ENCODE measurements around the gene CARNS1. TPM values are rescaled to one million over a fixed set of nuclear protein-coding genes. Genes with fewer than 3 reads are reported as not detected.

The CARNS1 gene
- total and polyA plus RNA-seq, 2 of the 13 experiments (the other 11 are each of a cell fraction or from before 2014, with no cell fraction given), result not detected

DNA sequence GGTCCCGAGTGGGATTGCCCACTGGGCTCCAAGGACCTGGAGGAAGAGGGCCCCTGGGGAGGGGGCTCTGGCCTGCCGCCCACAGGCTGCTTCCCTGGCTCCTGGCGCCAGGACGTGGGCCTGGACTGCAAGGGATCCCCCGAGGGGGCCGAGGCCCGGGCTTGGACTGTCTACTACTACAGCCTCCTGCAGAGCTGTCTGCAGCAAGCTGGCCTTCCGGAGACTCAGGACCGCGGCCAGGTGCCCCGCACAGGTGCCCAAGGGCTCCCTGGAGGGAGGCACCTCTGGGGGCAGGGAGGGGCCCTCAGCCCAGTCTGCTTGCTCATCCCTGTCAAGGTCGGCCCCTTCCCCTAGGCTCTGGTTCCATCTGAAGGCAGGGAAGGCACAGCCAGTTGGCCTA lies 1.9 kb downstream of the CARNS1 start:
- no CpG with 5 or more reads among the region's 12 CpGs for WGBS (ENCODE audit: low lambda C conversion rate)
- FAIRE-seq, result no peak
- DNase-seq (ENCODE audit: low spot score), result no peak
- Histone ChIP-seq H3K4me1 (ENCODE audit: insufficient read depth, low read length) (peaks cover 61% of the 10 kb centered on the region), H3K9me3 (ENCODE audit: low read length) (no peaks in the 10 kb centered on the region), H3K4me3 (replicated peaks in 1 of 3; ENCODE audit: insufficient read depth in 1 of 3, low read depth in 2 of 3, low read length in 3 of 3) (no peak overlapping the region), H3K27me3 (ENCODE audit: control insufficient read depth in 1 of 2, insufficient read depth in 2 of 2, low read length in 2 of 2) (peaks cover 11 to 57% of the 10 kb centered on the region in 2 experiments; a peak in 4 of 5 replicates), H3K79me2 (ENCODE audit: insufficient read depth, low read length) (no peaks in the 10 kb centered on the region), H3K27ac (ENCODE audit: extremely low read length, insufficient read depth, low read length) (no peak overlapping the region), H3K4me2 (ENCODE audit: low read depth, low read length) (peak overlapping the region; percentile 64; the same call in 1 of the 2 replicates), H3K9ac (ENCODE audit: insufficient read depth, low read depth, low read length) (no peak overlapping the region), H3K36me3 (replicated peaks in 1 of 2; ENCODE audit: control insufficient read depth in 1 of 2, insufficient read depth in 2 of 2, low read length in 2 of 2) (no peaks in the 10 kb centered on the region), H4K20me1 (ENCODE audit: insufficient read depth, low read length) (no peaks in the 10 kb centered on the region), H2AFZ (ENCODE audit: low read length) (no peak overlapping the region)
- intact Hi-C loops (cut with micrococcal nuclease; ENCODE audit: unreplicated experiment) (no loop called here), in situ Hi-C loops (cut with HindIII; ENCODE audit: extremely low pct_ligation_motif_present, low pct_unique_long_range_greater_than_20kb) (no loop called here)
- no TSS peak for BruUV-seq (replicated peaks)
- ATAC-seq, result no peak
- TF ChIP-seq MAZ (IDR thresholded peaks at IDR 0.05; ENCODE audit: borderline replicate concordance, low read depth, low read length) (no peak), MAZ (CRISPR knock-in tag; IDR thresholded peaks at IDR 0.05; ENCODE audit: low read depth) (0 out of 2 replicates have a peak, but pooled peaks have one; percentile 29), DNMT1 (CRISPR knock-in tag; IDR thresholded peaks at IDR 0.05) (no peak), ZNF30 (CRISPR knock-in tag; IDR thresholded peaks at IDR 0.05) (no peak)
- ChIA-PET POLR2A (interaction anchor here (0.9 to 7.4 kb wide), 4 partner anchors 10 to 26 kb away, joined by 4 to 78 read pairs (median 5); partner anchors contain the start of genes PPP1CA, RAD9A, RPS6KB2 and TBC1D10C), CTCF (ENCODE audit: low intra/inter-chr PET ratio, low total read pairs) (no interaction called here)

DNA sequence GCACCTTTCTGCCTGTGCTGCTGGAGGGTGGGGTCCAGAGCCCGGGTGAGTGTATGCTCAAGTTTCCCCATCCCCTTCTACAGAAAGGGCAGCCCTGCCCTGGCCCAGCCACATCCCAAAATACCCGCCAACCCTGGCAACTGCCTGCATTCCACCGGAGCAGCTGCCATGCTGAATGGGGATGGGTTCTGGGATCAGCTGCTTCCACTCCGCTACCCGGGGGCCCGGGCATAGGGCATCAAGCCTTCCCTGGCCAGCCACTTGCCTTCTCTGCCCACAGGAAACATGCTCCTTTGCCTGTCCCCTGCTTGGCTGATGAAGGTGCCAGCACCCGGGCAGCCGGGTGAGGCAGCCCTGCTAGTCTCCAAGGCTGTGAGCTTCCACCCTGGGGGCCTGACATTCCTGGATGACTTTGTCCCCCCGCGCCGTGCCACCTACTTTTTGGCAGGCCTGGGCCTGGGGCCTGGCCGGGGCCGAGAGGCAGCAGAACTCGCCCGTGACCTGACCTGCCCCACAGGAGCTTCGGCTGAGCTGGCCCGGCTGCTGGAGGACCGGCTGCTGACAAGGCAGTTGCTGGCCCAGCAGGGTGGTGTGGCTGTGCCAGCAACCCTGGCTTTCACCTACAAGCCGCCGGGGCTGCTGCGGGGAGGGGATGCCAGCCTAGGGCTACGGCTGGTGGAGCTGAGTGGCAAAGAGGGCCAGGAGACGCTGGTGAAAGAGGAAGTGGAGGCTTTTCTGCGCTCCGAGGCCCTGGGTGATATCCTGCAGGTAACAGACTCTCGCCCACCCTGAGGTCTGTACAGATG lies 3.2 kb downstream of the CARNS1 start:
- Histone ChIP-seq H3K9ac (ENCODE audit: insufficient read depth, low read depth, low read length) (no peak overlapping the region), H4K20me1 (ENCODE audit: insufficient read depth, low read length) (no peaks in the 10 kb centered on the region), H3K4me2 (ENCODE audit: low read depth, low read length) (no peak overlapping the region), H3K4me3 (replicated peaks in 1 of 3; ENCODE audit: insufficient read depth in 1 of 3, low read depth in 2 of 3, low read length in 3 of 3) (no peak overlapping the region), H3K27ac (ENCODE audit: extremely low read length, insufficient read depth, low read length) (no peak overlapping the region), H3K36me3 (replicated peaks in 1 of 2; ENCODE audit: control insufficient read depth in 1 of 2, insufficient read depth in 2 of 2, low read length in 2 of 2) (no peaks in the 10 kb centered on the region), H3K79me2 (ENCODE audit: insufficient read depth, low read length) (no peaks in the 10 kb centered on the region), H3K27me3 (ENCODE audit: control insufficient read depth in 1 of 2, insufficient read depth in 2 of 2, low read length in 2 of 2) (peaks cover 9 to 47% of the 10 kb centered on the region in 2 experiments; a peak in 4 of 5 replicates), H3K9me3 (ENCODE audit: low read length) (no peaks in the 10 kb centered on the region), H2AFZ (ENCODE audit: low read length) (no peak overlapping the region), H3K4me1 (ENCODE audit: insufficient read depth, low read length) (peaks cover 53% of the 10 kb centered on the region)
- in situ Hi-C loops (cut with HindIII; ENCODE audit: extremely low pct_ligation_motif_present, low pct_unique_long_range_greater_than_20kb) (no loop called here), intact Hi-C loops (cut with micrococcal nuclease; ENCODE audit: unreplicated experiment) (no loop called here)
- TF ChIP-seq, protein P1, sequence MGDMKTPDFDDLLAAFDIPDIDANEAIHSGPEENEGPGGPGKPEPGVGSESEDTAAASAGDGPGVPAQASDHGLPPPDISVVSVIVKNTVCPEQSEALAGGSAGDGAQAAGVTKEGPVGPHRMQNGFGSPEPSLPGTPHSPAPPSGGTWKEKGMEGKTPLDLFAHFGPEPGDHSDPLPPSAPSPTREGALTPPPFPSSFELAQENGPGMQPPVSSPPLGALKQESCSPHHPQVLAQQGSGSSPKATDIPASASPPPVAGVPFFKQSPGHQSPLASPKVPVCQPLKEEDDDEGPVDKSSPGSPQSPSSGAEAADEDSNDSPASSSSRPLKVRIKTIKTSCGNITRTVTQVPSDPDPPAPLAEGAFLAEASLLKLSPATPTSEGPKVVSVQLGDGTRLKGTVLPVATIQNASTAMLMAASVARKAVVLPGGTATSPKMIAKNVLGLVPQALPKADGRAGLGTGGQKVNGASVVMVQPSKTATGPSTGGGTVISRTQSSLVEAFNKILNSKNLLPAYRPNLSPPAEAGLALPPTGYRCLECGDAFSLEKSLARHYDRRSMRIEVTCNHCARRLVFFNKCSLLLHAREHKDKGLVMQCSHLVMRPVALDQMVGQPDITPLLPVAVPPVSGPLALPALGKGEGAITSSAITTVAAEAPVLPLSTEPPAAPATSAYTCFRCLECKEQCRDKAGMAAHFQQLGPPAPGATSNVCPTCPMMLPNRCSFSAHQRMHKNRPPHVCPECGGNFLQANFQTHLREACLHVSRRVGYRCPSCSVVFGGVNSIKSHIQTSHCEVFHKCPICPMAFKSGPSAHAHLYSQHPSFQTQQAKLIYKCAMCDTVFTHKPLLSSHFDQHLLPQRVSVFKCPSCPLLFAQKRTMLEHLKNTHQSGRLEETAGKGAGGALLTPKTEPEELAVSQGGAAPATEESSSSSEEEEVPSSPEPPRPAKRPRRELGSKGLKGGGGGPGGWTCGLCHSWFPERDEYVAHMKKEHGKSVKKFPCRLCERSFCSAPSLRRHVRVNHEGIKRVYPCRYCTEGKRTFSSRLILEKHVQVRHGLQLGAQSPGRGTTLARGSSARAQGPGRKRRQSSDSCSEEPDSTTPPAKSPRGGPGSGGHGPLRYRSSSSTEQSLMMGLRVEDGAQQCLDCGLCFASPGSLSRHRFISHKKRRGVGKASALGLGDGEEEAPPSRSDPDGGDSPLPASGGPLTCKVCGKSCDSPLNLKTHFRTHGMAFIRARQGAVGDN (CRISPR knock-in tag; IDR thresholded peaks at IDR 0.05), result 0 out of 2 replicates have a peak, but pooled peaks have one; percentile 15
- TF ChIP-seq, protein P2, sequence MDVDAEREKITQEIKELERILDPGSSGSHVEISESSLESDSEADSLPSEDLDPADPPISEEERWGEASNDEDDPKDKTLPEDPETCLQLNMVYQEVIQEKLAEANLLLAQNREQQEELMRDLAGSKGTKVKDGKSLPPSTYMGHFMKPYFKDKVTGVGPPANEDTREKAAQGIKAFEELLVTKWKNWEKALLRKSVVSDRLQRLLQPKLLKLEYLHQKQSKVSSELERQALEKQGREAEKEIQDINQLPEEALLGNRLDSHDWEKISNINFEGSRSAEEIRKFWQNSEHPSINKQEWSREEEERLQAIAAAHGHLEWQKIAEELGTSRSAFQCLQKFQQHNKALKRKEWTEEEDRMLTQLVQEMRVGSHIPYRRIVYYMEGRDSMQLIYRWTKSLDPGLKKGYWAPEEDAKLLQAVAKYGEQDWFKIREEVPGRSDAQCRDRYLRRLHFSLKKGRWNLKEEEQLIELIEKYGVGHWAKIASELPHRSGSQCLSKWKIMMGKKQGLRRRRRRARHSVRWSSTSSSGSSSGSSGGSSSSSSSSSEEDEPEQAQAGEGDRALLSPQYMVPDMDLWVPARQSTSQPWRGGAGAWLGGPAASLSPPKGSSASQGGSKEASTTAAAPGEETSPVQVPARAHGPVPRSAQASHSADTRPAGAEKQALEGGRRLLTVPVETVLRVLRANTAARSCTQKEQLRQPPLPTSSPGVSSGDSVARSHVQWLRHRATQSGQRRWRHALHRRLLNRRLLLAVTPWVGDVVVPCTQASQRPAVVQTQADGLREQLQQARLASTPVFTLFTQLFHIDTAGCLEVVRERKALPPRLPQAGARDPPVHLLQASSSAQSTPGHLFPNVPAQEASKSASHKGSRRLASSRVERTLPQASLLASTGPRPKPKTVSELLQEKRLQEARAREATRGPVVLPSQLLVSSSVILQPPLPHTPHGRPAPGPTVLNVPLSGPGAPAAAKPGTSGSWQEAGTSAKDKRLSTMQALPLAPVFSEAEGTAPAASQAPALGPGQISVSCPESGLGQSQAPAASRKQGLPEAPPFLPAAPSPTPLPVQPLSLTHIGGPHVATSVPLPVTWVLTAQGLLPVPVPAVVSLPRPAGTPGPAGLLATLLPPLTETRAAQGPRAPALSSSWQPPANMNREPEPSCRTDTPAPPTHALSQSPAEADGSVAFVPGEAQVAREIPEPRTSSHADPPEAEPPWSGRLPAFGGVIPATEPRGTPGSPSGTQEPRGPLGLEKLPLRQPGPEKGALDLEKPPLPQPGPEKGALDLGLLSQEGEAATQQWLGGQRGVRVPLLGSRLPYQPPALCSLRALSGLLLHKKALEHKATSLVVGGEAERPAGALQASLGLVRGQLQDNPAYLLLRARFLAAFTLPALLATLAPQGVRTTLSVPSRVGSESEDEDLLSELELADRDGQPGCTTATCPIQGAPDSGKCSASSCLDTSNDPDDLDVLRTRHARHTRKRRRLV (CRISPR knock-in tag; IDR thresholded peaks at IDR 0.05), result no peak
- TF ChIP-seq SMARCC2 (IDR thresholded peaks at IDR 0.05), result no peak
- no TSS peak for BruUV-seq (replicated peaks)
- WGBS (ENCODE audit: low lambda C conversion rate), result 56% methylated on average over 14 of the region's 26 CpGs
- ChIA-PET CTCF (ENCODE audit: low intra/inter-chr PET ratio, low total read pairs) (no interaction called here), POLR2A (interaction anchor here (0.8 to 7.4 kb wide), 4 partner anchors 9 to 27 kb away, joined by 3 to 78 read pairs (median 4); partner anchors contain the start of genes PPP1CA, RAD9A and TBC1D10C)
- no peak for ATAC-seq
- no peak for FAIRE-seq
- no peak for DNase-seq (ENCODE audit: low spot score)
